ENCODE measurements around the gene ATOH1.
A peak's percentile ranks its signal among the peaks of the same experiment; 100 is the strongest.

- peak; percentile 72 for TF ChIP-seq CTCF (IDR thresholded peaks at IDR 0.05; ENCODE audit: low read depth, low read length, poor library complexity, severe bottlenecking)
- no peak for TF ChIP-seq EZH2phosphoT487 (IDR thresholded peaks at IDR 0.05; ENCODE audit: borderline replicate concordance, low read length)
These were observed 36.9 kb upstream of the ATOH1 start for GRCh38 chr4:93791570-93792195.
